Ishikawa (cell line): Measurements from ENCODE around the gene EPS8.

Experiments
- CEBPB ChIP-seq: IDR thresholded peaks from 2 replicates; pipeline ENCODE4 v1.6.1; 2012
- CREB1 ChIP-seq: IDR thresholded peaks from 2 replicates; pipeline ENCODE4 v1.6.1; 2012; ENCODE audit warnings: low read depth
- EGR1 ChIP-seq: IDR thresholded peaks from 2 replicates; pipeline ENCODE4 v1.6.1; 2012
- EP300 ChIP-seq: IDR thresholded peaks from 2 replicates; pipeline ENCODE4 v1.6.1; 2012; ENCODE audit warnings: borderline replicate concordance
- FOXM1 ChIP-seq: IDR thresholded peaks from 2 replicates; pipeline ENCODE4 v1.6.1; 2012; ENCODE audit warnings: low read depth, borderline replicate concordance
- MAX ChIP-seq: IDR thresholded peaks from 2 replicates; pipeline ENCODE4 v1.6.1; 2012
- NFIC ChIP-seq: IDR thresholded peaks from 2 replicates; pipeline ENCODE4 v1.6.1; 2012
- RAD21 ChIP-seq: IDR thresholded peaks from 2 replicates; pipeline ENCODE4 v1.6.1; 2012; ENCODE audit warnings: low read depth
- REST ChIP-seq: IDR thresholded peaks from 2 replicates; pipeline ENCODE4 v1.6.1; 2012; ENCODE audit warnings: low read depth, mild to moderate bottlenecking
- TAF1 ChIP-seq: IDR thresholded peaks from 2 replicates; pipeline ENCODE4 v1.6.1; 2012; ENCODE audit warnings: low read depth, mild to moderate bottlenecking
- TCF12 ChIP-seq: IDR thresholded peaks from 2 replicates; pipeline ENCODE4 v1.6.1; 2012; ENCODE audit warnings: low read depth
- TEAD4 ChIP-seq: IDR thresholded peaks from 2 replicates; pipeline ENCODE4 v1.6.1; 2012
- USF1 ChIP-seq: IDR thresholded peaks from 2 replicates; pipeline ENCODE4 v1.6.1; 2012
- YY1 ChIP-seq: IDR thresholded peaks from 2 replicates; pipeline ENCODE4 v1.6.1; 2012; ENCODE audit warnings: low read depth
- ZBTB7A ChIP-seq: IDR thresholded peaks from 2 replicates; pipeline ENCODE4 v1.6.1; 2012; ENCODE audit warnings: low read depth

EPS8 gene

GRCh38 chr12:15830538-15830937 lies 41.4 kb upstream of the EPS8 start:
- no peak for TF ChIP-seq TEAD4

GRCh38 chr12:15829949-15830348 lies 40.8 kb upstream of the EPS8 start:
- TF ChIP-seq ZBTB7A (no peak), USF1 (no peak), MAX (no peak), FOXM1 (no peak), TAF1 (no peak), EP300 (no peak), REST (no peak), TEAD4 (no peak), CEBPB (no peak), EGR1 (no peak), CREB1 (no peak), NFIC (no peak), YY1 (no peak)

GRCh38 chr12:15829255-15829654 lies 40.1 kb upstream of the EPS8 start:
- no peak for TF ChIP-seq ZBTB7A
- TF ChIP-seq TCF12: no peak
- TF ChIP-seq MAX: no peak
- no peak for TF ChIP-seq RAD21
- TF ChIP-seq NFIC: no peak
- no peak for TF ChIP-seq YY1
- TF ChIP-seq EP300: no peak
- TF ChIP-seq EGR1: no peak
- TF ChIP-seq REST: no peak
- TF ChIP-seq USF1: no peak
- TF ChIP-seq TEAD4: no peak
- no peak for TF ChIP-seq TAF1
- TF ChIP-seq FOXM1: no peak
- TF ChIP-seq CEBPB: no peak
- no peak for TF ChIP-seq CREB1

- TF ChIP-seq TAF1: no peak
- no peak for TF ChIP-seq CREB1
- no peak for TF ChIP-seq FOXM1
- TF ChIP-seq YY1: no peak
- TF ChIP-seq RAD21: no peak
Observed at GRCh38 chr12:15827136-15827535, 37.9 kb upstream of the EPS8 start.

- TF ChIP-seq TEAD4: no peak
- TF ChIP-seq NFIC: no peak
- TF ChIP-seq CREB1: no peak
- TF ChIP-seq EGR1: no peak
- no peak for TF ChIP-seq CEBPB
- no peak for TF ChIP-seq FOXM1
- no peak for TF ChIP-seq YY1
- no peak for TF ChIP-seq MAX
- no peak for TF ChIP-seq TAF1
- no peak for TF ChIP-seq TCF12
- no peak for TF ChIP-seq ZBTB7A
- no peak for TF ChIP-seq USF1
- TF ChIP-seq REST: no peak
- no peak for TF ChIP-seq RAD21
Observed at GRCh38 chr12:15824516-15824915, 35.3 kb upstream of the EPS8 start.
